ENCODE data around the gene ZNF48. TPM values are rescaled to one million over a fixed set of nuclear protein-coding genes. Genes with fewer than 3 reads are reported as not detected.

Gene ZNF48
- total RNA-seq, 4 donors from 2014 or later, result 4.4 to 12.7 (median 8.7) TPM

GRCh38 chr16:30444231-30445148 is 49.3 kb downstream of the ZNF48 start:
- in situ Hi-C loops (cut with MboI; ENCODE audit: low sequenced_read_pairs in 4 of 4) (loop anchor here in 1 of 4 donors (10.0 to 25.0 kb wide), 2 partner anchors 90 to 193 kb away; partner anchors contain the start of gene ZNF747), intact Hi-C loops (cut with DNase I; ENCODE audit: low total_unique reads) (loop anchor here (1.0 to 2.0 kb wide), 2 partner anchors 14 to 82 kb away; partner anchors contain the start of genes DCTPP1 and ZNF768)
- DNase-seq (no peak), ATAC-seq (no peak)
- Histone ChIP-seq H3K36me3 (no peaks in the 10 kb centered on the region), H3K27ac (peak overlapping the region; percentile 97 to 100 (median 98)), H3K9me3 (no peaks in the 10 kb centered on the region), H3K4me3 (peak overlapping the region; percentile 89 to 100 (median 95)), H3K27me3 (no peaks in the 10 kb centered on the region), H3K4me1 (peaks cover 20 to 21% of the 10 kb centered on the region in 2 donors)
- TF ChIP-seq POLR2A (IDR thresholded peaks at IDR 0.05) (no peak), CTCF (IDR thresholded peaks at IDR 0.05 in 4 of 5, conservative IDR thresholded peaks at IDR 0.05 in 1 of 5) (no peak)

GRCh38 chr16:30445149-30445407 is 49.9 kb downstream of the ZNF48 start:
- intact Hi-C loops (cut with DNase I; ENCODE audit: low total_unique reads), result loop anchor here (1.0 to 2.0 kb wide), 2 partner anchors 15 to 82 kb away; partner anchors contain the start of genes DCTPP1 and ZNF768
- H3K27me3 ChIP-seq, result no peaks in the 10 kb centered on the region
- ATAC-seq (peak; percentile 3 to 20), DNase-seq (no peak)
- no peaks in the 10 kb centered on the region for H3K9me3 ChIP-seq
- H3K4me3 ChIP-seq, result peak overlapping the region; percentile 89 to 100 (median 95)
- H3K36me3 ChIP-seq, result no peaks in the 10 kb centered on the region
- in situ Hi-C loops (cut with MboI; ENCODE audit: low sequenced_read_pairs in 4 of 4), result loop anchor here in 1 of 4 donors (10.0 to 25.0 kb wide), 2 partner anchors 90 to 192 kb away; partner anchors contain the start of gene ZNF747
- H3K27ac ChIP-seq, result peak overlapping the region; percentile 97 to 100 (median 98)
- peaks cover 20 to 21% of the 10 kb centered on the region in 2 donors for H3K4me1 ChIP-seq
- no peak for TF ChIP-seq POLR2A (IDR thresholded peaks at IDR 0.05)

GRCh38 chr16:30445408-30446202 is 50.4 kb downstream of the ZNF48 start, which contains the start of gene SEPHS2:
SEPHS2 (minus strand) TSS chr16:30445874; CDS start chr16:30445727, 147 bp downstream.
- H3K27me3 ChIP-seq, result no peaks in the 10 kb centered on the region
- intact Hi-C loops (cut with DNase I; ENCODE audit: low total_unique reads) (loop anchor here (1.0 to 2.0 kb wide), 2 partner anchors 15 to 81 kb away; partner anchors contain the start of genes DCTPP1 and ZNF768), in situ Hi-C loops (cut with MboI; ENCODE audit: low sequenced_read_pairs in 4 of 4) (loop anchor here in 1 of 4 donors (10.0 to 25.0 kb wide), 2 partner anchors 89 to 192 kb away; partner anchors contain the start of gene ZNF747)
- ATAC-seq (peak; percentile 98), DNase-seq (peak; percentile 96 to 100)
- H3K4me3 ChIP-seq, result peak within 1 kb of the TSS; percentile 89 to 100 (median 95)
- H3K27ac ChIP-seq, result peak within 1 kb of the TSS; percentile 97 to 100 (median 98)
- H3K4me1 ChIP-seq, result peaks cover 20 to 21% of the 10 kb centered on the region in 2 donors
- TF ChIP-seq POLR2A (IDR thresholded peaks at IDR 0.05) (peak; percentile 96), CTCF (IDR thresholded peaks at IDR 0.05 in 4 of 5, conservative IDR thresholded peaks at IDR 0.05 in 1 of 5) (peak in 4 of 5 experiments; percentile 26 to 64 (median 44))
- H3K36me3 ChIP-seq, result no peaks in the 10 kb centered on the region
- no peaks in the 10 kb centered on the region for H3K9me3 ChIP-seq

DNA sequence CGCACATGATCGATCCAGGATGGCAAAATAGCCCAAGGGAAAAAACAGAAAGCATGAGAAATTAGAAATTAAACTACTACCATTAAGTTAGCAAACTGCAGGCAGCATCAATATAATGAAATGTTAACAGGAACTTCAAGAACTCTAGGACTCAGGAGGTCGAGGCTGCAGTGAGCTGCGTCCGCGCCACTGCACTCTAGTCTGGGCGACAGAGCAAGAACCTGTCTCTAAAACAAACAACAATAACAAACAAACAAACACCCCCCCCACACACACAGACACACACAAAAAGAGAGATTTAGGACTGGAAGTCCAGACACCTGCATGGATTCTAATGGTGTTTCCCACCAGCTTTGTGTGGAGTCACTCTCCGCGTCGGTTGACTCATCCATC is 51.0 kb downstream of the ZNF48 start:
- in situ Hi-C loops (cut with MboI; ENCODE audit: low sequenced_read_pairs in 4 of 4) (loop anchor here in 1 of 4 donors (10.0 to 25.0 kb wide), 2 partner anchors 89 to 191 kb away; partner anchors contain the start of gene ZNF747), intact Hi-C loops (cut with DNase I; ENCODE audit: low total_unique reads) (no loop called here)
- no peaks in the 10 kb centered on the region for H3K9me3 ChIP-seq
- H3K27ac ChIP-seq, result peak overlapping the region; percentile 97 to 100 (median 98)
- H3K36me3 ChIP-seq, result no peaks in the 10 kb centered on the region
- peak overlapping the region; percentile 89 to 100 (median 95) for H3K4me3 ChIP-seq
- no peak for ATAC-seq
- TF ChIP-seq POLR2A (IDR thresholded peaks at IDR 0.05) (no peak), CTCF (IDR thresholded peaks at IDR 0.05 in 4 of 5, conservative IDR thresholded peaks at IDR 0.05 in 1 of 5) (no peak)
- H3K27me3 ChIP-seq, result no peaks in the 10 kb centered on the region
- DNase-seq, result no peak
- H3K4me1 ChIP-seq, result peaks cover 20 to 21% of the 10 kb centered on the region in 2 donors

All from gastrocnemius medialis (tissue), 4 donors.